ENCODE results near the gene PLXNA4.

Gene PLXNA4

GRCh38 chr7:132508724-132509353 is 67.4 kb downstream of the PLXNA4 start:
- DNase-seq (ENCODE audit: low read depth in 4 of 4, low spot score in 1 of 4): no peak

GRCh38 chr7:132504852-132505251 is 71.4 kb downstream of the PLXNA4 start:
- no peak for DNase-seq (ENCODE audit: low read depth in 4 of 4, low spot score in 1 of 4)

GRCh38 chr7:132504071-132504470 is 72.2 kb downstream of the PLXNA4 start:
- no peak for DNase-seq (ENCODE audit: low read depth in 4 of 4, low spot score in 1 of 4)

- no peak for DNase-seq (ENCODE audit: low read depth in 4 of 4, low spot score in 1 of 4)
Observed at GRCh38 chr7:132503415-132503814, 72.9 kb downstream of the PLXNA4 start.

GRCh38 chr7:132501956-132502355 is 74.3 kb downstream of the PLXNA4 start:
- DNase-seq (ENCODE audit: low read depth in 4 of 4, low spot score in 1 of 4): no peak

- DNase-seq (ENCODE audit: low read depth in 4 of 4, low spot score in 1 of 4): no peak
Observed at GRCh38 chr7:132500727-132501440, 75.4 kb downstream of the PLXNA4 start.

- no peak for DNase-seq (ENCODE audit: low read depth in 4 of 4, low spot score in 1 of 4)
Observed at GRCh38 chr7:132499487-132499886, 76.8 kb downstream of the PLXNA4 start.

GRCh38 chr7:132499065-132499464 is 77.2 kb downstream of the PLXNA4 start:
- no peak for DNase-seq (ENCODE audit: low read depth in 4 of 4, low spot score in 1 of 4)

- DNase-seq (ENCODE audit: low read depth in 4 of 4, low spot score in 1 of 4): no peak
Observed at GRCh38 chr7:132498319-132498718, 78.0 kb downstream of the PLXNA4 start.

GRCh38 chr7:132497098-132497497 is 79.2 kb downstream of the PLXNA4 start:
- DNase-seq (ENCODE audit: low read depth in 4 of 4, low spot score in 1 of 4): no peak

GRCh38 chr7:132495936-132496335 is 80.3 kb downstream of the PLXNA4 start:
- no peak for DNase-seq (ENCODE audit: low read depth in 4 of 4, low spot score in 1 of 4)

GRCh38 chr7:132494474-132494873 is 81.8 kb downstream of the PLXNA4 start:
- DNase-seq (ENCODE audit: low read depth in 4 of 4, low spot score in 1 of 4): no peak

GRCh38 chr7:132492823-132493445 is 83.3 kb downstream of the PLXNA4 start:
- DNase-seq (ENCODE audit: low read depth in 4 of 4, low spot score in 1 of 4): no peak

- DNase-seq (ENCODE audit: low read depth in 4 of 4, low spot score in 1 of 4): no peak
Observed at GRCh38 chr7:132491391-132491945, 84.8 kb downstream of the PLXNA4 start.

- DNase-seq (ENCODE audit: low read depth in 4 of 4, low spot score in 1 of 4): no peak
Observed at GRCh38 chr7:132490474-132490873, 85.8 kb downstream of the PLXNA4 start.

- DNase-seq (ENCODE audit: low read depth in 4 of 4, low spot score in 1 of 4): no peak
Observed at GRCh38 chr7:132489776-132490237, 86.5 kb downstream of the PLXNA4 start.

GRCh38 chr7:132488634-132489302 is 87.5 kb downstream of the PLXNA4 start:
- no peak for DNase-seq (ENCODE audit: low read depth in 4 of 4, low spot score in 1 of 4)

- no peak for DNase-seq (ENCODE audit: low read depth in 4 of 4, low spot score in 1 of 4)
Observed at GRCh38 chr7:132486274-132486610, 90.0 kb downstream of the PLXNA4 start.

- no peak for DNase-seq (ENCODE audit: low read depth in 4 of 4, low spot score in 1 of 4)
Observed at GRCh38 chr7:132485600-132486273, 90.5 kb downstream of the PLXNA4 start.

- DNase-seq (ENCODE audit: low read depth in 4 of 4, low spot score in 1 of 4): no peak
Observed at GRCh38 chr7:132485136-132485535, 91.1 kb downstream of the PLXNA4 start.

- DNase-seq (ENCODE audit: low read depth in 4 of 4, low spot score in 1 of 4): no peak
Observed at GRCh38 chr7:132482866-132483265, 93.4 kb downstream of the PLXNA4 start.

All from stimulated activated CD4-positive, alpha-beta T cell treated with anti-CD3 and anti-CD28 coated beads, Interleukin-1b, Interleukin-23, amount 100 ng/mL, for 24 hours (primary cell).